ENCODE results near the gene NLK.
"Not testable (repeated sequence)": the region's sequence is repeated elsewhere in the genome, so short reads cannot be mapped to it uniquely, and the experiment has no call there.

The NLK gene

DNA sequence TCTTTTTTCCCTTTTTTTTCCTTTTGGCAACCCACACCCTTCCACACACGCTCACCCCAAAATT lies at the start of gene NLK:
NLK (plus strand) TSS at position 21 of the 64 bp plus-strand sequence. CDS start 197 bp downstream, outside the sequence.
- DNase-seq = no peak

DNA sequence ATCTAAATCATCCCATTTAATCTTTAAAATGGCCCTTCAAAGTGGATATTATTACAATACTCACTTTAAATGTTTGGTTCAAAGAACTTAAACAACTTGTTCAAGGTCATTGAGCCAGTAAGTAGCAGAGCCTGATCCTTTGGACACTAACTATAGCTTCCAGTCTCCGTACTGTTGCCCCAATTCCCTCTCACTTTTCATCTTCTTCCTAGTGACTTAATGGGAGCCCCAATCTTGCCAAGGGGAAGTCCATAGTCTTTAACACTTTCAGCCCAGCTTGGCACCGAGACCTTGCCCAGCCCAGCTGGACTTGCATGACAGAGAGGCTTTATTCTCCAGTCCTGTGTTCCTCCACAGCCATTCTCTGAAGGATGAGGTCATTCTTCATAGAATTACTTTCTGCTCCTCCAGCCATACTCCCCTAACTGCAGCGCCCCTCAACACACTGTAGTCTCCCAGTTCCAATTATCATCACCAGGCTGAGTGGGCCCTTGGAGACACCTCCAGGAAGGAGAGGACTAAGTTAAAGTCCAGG lies 49.2 kb upstream of the NLK start:
- no peak for DNase-seq

DNA sequence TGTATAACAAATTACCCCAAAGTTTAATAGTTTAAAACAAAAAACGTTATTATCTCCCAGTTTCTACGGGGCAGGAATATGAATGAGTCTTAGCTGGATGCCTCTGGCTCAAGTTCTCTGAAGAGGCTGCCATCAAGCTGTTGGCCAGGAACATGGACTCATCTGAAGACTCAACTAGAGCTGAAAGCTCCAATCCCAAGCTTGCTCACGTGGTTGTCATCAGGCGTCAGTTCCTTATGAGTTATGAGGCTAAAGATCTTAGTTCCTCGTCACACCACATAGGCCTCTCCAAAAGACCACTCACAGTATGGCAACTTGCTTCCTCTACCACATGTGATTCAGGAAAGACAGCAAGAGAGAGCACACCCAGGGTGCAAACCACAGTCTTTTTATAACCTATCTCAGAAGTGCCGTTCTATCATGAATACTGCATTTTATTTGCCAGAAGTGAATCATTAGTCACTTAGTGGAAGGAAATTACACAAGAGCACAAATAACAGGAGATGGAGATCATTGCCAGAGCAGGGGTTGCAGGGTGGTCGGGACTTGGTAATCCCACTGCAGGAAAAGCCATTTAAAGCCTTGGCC lies 48.7 kb upstream of the NLK start:
- no peak for DNase-seq

DNA sequence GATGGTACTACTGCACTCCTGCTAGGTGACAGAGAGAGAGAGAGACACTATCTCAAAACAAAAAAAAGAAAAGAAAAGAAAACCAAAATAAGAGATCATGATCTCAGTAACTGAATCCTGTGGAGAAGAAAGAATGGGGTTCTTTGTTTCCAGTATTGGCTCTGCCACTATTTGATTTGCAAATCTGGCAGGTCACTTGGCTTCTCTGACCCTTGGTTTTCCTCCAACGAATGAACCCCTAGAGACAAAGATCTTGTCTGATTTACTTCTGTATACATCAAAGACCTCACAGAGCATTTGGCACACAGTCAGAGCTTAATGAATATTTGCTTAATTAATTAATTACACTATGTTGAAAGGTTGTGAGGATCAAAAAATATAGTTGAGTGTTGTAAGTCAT lies 47.9 kb upstream of the NLK start:
- DNase-seq = no peak

DNA sequence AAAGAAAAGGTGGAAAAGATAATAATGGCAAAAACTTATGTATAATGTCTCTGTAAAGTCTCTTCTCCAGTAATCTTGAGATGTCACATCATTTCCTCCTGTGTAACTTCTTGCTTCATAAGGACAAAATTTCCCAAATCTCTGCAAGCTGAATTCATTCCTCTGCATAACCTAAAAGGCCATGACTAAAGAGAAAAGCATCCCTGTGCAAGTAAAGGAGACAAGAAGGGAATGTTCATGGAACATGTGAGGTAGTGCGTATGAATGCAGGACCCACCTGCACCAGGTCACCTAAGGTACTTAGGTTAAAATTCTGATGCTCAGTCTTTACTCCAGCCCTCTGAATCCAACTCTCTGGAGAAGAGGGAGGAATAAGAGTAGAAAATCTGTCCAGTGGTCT lies 46.9 kb upstream of the NLK start:
- no peak for DNase-seq

DNA sequence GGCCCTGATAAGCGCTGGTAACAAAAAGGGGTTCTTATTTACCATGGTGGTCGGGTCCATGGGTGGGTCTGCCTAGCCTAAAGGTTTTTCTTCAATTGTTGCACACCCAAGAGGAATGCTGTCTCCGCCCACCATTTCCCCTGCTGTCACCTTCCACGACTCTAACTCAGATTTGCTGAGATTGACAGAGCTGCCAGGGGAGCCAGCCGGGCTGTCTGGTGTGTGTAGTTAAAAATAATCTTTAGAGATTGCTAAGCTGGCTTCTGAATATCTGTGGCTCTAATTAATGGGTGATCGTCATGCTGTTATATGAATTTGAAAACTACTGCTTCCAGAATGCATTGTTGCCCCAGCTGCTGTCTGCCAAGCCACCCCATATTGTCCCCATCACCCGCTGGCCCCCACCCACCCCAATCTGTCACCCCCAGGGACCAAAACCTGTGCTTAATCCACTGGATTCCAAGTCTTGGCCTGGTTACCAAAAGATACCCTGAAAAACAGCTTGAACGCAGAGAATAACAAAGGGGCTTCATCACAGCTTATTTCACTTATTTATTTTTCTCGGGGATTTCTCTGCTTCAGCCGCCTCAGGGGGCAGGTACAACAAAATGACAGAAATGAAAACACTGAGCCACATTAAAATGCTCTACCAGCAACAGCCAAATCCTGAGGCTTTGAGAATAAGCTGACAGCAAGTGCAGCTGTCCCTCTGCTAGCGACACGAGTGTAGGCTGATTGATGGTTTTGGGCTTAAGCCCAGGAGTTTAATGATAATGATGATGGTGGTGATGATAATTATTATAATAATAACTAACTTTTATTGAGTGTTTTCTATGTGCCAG lies 46.1 kb upstream of the NLK start:
- no peak for DNase-seq

DNA sequence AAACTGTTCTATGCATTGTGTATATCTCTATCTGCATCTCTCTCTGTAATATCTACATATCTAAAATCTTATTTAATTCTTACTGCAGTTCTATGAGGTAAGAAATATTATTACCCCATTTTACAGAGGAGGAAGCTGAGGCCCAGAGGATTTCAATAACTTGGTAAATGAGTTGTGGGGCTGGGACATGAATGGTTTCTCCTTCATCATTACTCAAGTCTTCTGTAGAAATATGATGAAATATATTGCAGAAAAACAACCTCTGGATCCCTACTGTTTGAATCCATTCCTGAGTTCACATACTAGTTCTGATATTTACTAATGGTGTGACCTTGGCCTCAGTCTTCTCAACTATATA lies 45.5 kb upstream of the NLK start:
- DNase-seq = no peak

DNA sequence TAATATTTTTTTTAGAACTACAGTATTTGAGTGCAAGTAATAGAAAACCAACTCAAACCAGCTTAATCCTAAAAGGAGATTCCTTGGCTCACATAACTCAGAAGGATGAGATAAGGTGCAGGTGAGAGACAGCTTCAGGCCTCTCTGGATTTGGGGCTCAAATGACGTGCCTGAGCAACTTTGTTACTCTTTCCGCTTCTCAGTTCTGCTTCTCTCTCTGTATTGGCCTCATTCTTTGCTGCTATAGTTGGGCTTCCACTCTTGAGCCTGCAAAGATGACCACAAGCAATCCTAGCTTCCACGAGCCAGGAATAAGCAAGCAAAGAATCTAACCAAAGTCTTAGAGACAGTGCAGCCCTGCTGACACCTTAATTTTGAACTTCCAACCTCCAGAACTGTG lies 45.0 kb upstream of the NLK start:
- DNase-seq = no peak

DNA sequence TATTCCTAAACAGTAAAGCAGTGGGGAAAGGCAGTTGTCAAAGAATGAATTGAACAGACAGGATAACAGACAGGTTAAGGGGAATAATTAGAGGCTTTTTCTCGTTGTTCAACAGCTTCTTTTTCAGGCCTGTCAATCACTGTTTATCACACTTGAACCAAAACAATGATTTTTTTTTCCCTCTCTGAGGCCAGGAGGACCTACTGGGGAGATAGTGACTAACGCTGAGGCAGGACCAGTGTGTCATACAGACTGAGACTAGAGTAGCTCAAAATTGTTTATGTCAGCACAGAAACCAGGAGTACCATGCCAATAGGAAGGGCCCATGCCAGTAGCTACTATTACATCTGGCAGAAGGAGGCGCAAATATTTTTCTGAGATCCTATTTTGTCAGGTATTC lies 41.3 kb upstream of the NLK start:
- DNase-seq = no peak

DNA sequence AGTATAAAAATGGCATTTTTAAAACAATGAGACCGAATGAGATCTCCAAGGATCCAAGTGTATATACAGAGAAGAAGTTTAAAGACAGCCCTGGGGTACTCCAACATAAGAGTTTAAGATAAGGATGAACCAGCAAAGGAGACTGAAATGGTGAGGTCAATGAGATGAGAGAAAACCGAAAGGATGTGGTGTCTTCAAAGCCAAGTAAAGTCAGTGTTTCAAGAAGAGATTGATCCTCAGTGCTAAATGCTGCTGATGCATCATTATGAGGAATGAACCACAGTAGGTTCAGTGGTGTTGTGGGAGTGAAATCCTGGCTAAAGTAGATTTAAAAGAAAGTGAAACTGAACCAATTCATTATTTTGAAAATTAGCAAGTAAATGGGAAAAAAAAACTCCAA lies 38.1 kb upstream of the NLK start:
- DNase-seq = no peak

DNA sequence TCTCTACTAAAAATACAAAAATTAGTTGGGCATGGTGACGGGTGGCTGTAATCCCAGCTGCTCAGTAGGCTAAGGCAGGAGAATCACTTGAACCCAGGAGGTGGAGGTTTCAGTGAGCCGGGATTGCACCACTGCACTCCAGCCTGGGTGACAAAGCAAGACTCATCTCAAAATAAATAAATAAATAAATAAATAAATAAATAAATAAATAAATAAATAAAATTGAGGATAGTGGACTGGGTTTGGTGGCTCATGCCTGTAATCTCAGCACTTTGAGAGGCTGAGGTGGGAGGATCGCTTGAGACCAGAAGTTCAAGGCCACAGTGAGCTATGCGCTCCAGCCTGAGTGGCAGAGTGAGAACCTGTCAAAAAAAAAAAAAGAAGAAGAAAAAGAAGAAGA lies 34.6 kb upstream of the NLK start:
- DNase-seq = not testable (repeated sequence)

DNA sequence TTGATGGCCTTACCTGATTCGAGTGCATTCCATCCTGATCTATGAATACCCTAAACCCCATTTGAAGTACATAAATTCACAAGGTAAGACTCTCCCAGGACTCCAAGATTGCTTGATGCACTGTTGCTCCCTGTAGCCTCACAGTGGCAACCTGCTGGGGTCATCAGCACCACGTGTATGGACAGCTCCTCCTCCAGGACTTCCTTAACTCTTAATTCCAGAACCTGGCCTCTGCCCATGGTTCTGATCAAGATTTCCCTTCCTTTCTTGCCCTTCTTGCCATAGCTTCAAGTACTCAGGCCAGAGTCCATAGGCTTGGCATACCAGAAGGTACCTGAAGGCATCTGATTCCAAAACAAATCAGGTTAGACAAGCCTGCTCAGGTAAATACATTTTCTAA lies 34.0 kb upstream of the NLK start:
- peak in 1 of 2 donors; percentile 20 for DNase-seq

DNA sequence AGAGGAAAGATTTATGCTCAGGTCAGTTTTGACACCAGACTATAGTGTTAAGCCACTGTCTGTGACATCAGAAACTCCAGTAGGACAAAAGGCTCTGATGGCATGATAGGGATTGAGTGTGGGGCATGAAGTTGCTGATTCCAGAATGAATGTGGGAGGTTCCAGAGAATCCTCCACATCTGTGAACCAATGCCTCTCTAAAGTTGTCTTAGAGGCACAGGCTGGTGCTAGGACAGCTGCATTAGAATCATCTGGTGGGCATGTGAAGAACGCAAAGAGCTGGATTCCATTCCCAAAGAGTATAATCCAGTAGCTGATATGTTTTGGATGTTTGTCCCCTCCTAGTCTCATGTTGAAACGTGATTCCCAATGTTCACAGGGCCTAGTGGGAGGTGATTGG lies 32.1 kb upstream of the NLK start:
- no peak for DNase-seq

DNA sequence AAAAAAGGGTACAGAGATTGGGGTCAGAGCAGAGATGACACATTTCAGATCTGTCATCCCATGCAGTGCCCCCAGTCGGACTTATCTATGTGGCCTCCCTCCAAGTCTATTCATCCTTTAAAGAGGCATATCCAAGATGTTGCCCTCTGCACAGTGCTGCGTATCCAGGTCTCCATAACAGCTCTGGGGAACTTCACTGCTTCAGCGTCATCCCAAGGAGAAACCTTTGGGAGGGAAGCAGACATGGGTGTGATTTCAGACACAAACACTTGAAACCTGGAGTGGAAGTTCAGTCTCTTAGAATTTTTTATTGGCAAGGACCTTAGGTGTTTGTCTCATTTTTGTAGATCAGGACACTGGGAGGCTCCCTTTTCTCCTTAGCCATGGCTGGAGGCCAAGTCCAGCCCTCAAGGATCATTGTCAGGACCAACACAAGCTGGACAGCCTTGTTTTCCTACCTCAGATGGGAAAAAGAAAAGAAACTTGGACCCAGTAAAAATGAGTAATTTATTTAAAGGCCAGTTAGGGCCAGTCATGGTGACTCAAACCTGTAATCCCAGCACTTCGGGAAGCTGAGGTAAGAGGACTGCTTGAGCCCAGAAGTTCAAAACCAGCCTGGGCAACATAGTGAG lies 23.9 kb upstream of the NLK start:
- no peak for DNase-seq

DNA sequence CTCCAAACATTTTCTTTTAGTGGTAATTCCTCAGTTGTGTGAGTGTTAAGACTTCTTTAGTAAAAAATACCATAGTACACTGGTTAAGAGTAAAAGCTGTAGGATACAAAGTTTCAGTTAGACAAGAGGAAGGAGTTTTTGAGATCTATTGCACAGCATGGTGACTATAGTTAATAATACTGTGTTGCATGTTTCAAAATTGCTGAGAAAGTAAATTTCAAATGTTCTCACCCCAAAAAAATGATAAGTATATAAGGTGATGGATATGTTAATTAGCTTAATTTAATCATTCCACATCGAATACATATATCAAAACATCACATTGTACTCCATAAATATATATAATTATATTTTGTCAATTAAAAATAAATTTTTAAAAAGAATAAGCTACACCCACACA lies 22.0 kb upstream of the NLK start:
- no peak for DNase-seq

DNA sequence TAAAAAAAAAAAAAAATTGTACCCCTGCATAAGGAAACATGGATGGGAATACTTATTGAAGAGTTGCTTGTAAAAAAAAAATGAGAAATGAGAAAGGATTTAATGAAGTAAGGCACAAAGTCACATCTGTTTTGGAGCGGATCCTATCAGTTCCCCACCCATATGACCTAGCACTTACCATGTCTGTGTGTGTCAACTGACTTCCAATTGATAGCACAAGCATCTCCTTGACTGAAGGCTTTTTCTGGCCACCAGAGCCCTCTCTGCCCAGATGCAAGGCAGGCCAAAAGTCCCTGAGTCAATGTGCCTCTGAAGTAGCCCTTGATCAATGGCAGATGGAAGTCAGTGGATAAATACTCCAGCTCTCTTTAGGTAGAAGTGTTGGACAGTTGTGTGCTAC lies 13.4 kb upstream of the NLK start:
- no peak for DNase-seq

DNA sequence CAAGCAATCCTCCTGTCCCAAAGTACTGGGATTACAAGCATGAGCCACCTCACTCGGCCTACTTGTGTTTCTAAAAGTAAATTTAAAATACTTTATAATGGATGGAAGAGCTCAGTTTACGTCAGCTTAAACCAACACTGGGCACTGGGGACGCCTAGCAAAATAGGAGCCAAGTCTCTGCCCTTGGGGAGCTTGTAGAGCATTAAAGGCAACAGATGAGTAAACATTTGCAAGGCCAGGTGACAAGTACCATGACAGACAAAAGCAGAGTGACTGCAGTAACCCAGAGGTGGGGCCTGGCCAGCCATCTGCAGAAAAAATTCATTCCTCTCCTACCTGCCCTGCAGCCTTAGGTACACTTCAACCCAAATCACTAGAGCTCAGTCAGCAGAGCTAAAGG lies 12.1 kb upstream of the NLK start:
- DNase-seq = no peak

DNA sequence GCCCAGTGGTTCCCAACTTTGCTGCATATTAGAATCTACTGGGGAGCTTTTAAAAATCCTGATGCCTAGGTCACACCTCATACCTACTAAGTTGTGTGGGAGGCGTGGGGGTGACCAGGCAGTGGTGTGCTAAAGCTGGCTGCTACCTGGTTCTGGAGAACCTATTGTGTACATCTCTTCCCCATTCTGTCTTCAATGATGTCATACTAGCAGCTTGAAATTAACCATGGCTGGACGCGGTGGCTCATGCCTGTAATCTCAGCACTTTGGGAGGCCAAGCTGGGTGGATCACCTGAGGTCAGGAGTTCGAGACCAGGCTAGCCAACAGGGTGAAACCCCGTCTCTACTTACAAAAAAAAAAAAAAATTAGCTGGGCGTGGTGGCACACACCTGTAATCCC lies 11.3 kb upstream of the NLK start:
- no peak for DNase-seq

DNA sequence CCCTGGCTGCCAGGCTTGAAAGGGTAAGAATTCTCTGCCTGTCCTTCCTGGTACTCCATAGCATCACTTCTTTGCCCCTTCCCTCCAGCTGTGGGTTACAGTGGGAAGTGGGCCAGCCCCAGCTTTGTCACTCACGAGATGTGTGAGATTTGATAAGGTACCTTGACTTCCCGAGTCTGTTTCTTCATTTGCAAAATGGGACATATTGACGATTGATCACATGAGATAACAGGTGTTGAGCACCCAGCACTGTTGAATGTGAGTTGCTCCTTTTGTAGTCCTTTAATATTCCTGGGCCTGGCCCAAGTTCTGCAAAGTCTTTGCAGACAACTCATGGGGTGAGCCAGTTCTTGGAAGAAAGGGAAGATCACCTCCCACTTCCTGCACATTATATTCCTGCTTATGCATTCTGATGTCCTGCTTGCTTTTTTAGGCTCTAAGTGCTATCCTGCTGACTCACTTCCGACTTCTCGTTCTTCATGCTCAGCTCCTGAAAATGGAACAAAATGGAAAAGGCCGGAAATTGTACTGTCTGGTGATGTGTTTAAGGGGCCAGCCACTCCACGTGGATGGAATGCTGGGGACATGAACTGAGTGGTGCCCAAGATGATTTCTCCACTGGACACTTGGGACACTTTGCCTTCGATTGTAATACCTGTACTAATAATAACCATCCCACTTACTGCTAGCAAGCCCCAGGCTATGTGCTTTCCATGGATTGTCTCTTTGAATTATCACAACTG lies 8.3 kb upstream of the NLK start:
- peak; percentile 18 to 33 for DNase-seq

DNA sequence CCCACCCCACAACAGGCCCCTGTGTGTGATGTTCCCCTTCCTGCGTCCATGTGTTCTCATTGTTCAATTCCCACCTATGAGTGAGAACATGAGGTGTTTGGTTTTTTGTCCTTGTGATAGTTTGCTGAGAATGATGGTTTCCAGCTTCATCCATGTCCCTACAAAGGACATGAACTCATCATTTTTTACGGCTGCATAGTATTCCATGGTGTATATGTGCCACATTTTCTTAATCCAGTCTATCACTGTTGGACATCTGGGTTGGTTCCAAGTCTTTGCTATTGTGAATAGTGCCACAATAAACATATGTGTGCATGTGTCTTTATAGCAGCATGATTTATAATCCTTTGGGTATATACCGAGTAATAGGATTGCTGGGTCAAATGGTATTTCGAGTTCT lies 7.0 kb upstream of the NLK start:
- DNase-seq = not testable (repeated sequence)

DNA sequence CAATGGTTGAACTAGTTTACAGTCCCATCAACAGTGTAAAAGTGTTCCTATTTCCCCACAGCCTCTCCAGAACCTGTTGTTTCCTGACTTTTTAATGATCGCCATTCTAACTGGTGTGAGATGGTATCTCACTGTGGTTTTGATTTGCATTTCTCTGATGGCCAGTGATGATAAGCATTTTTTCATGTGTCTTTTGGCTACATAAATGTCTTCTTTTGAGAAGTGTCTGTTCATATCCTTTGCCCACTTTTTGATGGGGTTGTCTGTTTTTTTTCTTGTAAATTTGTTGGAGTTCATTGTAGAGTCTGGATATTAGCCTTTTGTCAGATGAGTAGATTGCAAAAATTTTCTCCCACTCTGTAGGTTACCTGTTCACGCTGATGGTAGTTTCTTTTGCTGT lies 6.6 kb upstream of the NLK start:
- not testable (repeated sequence) for DNase-seq

DNA sequence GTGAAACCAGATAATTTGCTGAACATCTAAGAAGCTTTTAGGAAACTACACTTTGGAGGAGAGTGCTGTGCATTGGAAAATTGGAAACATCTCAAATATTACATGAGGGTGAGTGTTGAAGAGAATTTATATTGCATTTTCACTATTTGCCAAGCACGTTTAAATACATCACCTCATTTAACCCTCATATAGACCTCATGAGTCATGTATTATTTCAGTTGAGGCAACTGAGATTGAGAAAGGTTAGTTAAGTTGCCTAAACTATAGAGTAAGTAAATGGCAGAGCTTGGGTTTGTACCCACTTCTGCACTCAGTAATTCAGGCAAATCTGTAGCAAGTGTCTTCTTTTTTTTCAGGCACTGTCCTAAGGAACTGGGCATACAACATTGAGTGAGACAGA lies 3.7 kb upstream of the NLK start:
- peak in 1 of 2 donors; percentile 41 for DNase-seq

DNA sequence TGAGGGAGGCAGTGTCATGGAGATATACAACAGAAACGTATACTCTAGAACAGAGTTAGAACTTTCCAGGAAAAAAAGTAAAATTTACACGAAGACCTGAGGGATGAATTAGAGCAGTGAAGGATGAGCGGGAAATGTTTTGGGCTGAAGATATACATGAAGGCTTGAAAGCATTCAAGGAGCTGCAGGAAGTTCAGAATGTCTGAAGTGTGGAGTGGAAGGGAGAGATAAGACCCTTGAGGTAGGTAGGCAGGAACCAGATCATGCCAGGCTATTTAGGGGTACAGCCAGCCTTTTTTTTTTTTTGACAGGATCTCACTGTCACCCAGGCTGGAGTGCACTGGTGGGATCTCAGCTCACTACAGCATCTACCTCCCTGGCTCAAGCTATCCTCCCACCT lies 3.2 kb upstream of the NLK start:
- DNase-seq = no peak

DNA sequence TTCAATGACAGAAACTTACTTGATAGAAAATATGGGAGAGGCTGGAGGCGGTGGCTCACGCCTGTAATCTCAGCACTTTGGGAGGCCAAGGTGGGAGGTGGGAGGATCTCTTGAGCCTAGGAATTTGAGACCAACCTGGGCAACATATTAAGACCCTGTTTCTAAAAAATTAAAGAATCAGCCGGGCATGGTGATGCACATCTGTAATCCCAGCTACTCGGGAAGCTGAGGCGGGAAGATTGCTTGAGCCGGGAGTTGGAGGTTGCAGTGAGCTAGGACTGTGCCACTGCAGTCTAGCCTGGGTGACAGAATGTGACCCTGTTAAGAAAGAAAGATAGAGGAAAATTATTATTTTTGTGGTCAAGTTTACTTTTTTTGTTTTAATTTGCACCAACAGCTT lies 2.1 kb upstream of the NLK start:
- DNase-seq = no peak

Data from inflammatory macrophage treated with lipopolysaccharide for 1 hour (primary cell).